ENCODE results near the gene LYPD3. TPM values are rescaled to one million over a fixed set of nuclear protein-coding genes. Genes with fewer than 3 reads are reported as not detected.

LYPD3 gene
- total RNA-seq, 1 donor from 2014 or later = 0.56 TPM

- Mint-ChIP-seq H3K36me3 (ENCODE audit: unreplicated experiment) (peaks cover 3% of the 10 kb centered on the region), H3K9me3 (ENCODE audit: unreplicated experiment) (peaks cover 2% of the 10 kb centered on the region), H3K27me3 (ENCODE audit: unreplicated experiment) (peaks cover 3% of the 10 kb centered on the region), H3K4me1 (ENCODE audit: low read depth, unreplicated experiment) (peaks cover 2% of the 10 kb centered on the region), H3K27ac (ENCODE audit: unreplicated experiment) (no peak overlapping the region), H3K4me3 (ENCODE audit: unreplicated experiment) (no peak overlapping the region)
- TF ChIP-seq CTCF (IDR thresholded peaks at IDR 0.05; ENCODE audit: partially characterized antibody, unreplicated experiment) = no peak
- DNase-seq = no peak
Measured at GRCh38 chr19:43433689-43434088, 31.7 kb downstream of the LYPD3 start.

GRCh38 chr19:43433358-43433673, 32.1 kb downstream of the LYPD3 start:
- TF ChIP-seq CTCF (IDR thresholded peaks at IDR 0.05; ENCODE audit: partially characterized antibody, unreplicated experiment) = no peak
- no peak for DNase-seq
- Mint-ChIP-seq H3K27me3 (ENCODE audit: unreplicated experiment) (peaks cover 3% of the 10 kb centered on the region), H3K36me3 (ENCODE audit: unreplicated experiment) (peaks cover 3% of the 10 kb centered on the region), H3K27ac (ENCODE audit: unreplicated experiment) (no peak overlapping the region), H3K9me3 (ENCODE audit: unreplicated experiment) (peaks cover 2% of the 10 kb centered on the region), H3K4me3 (ENCODE audit: unreplicated experiment) (no peak overlapping the region), H3K4me1 (ENCODE audit: low read depth, unreplicated experiment) (peaks cover 2% of the 10 kb centered on the region)

GRCh38 chr19:43430976-43431375, 34.4 kb downstream of the LYPD3 start:
- Mint-ChIP-seq H3K4me3 (ENCODE audit: unreplicated experiment) (no peak overlapping the region), H3K36me3 (ENCODE audit: unreplicated experiment) (peaks cover 3% of the 10 kb centered on the region), H3K4me1 (ENCODE audit: low read depth, unreplicated experiment) (no peaks in the 10 kb centered on the region), H3K27me3 (ENCODE audit: unreplicated experiment) (no peaks in the 10 kb centered on the region), H3K9me3 (ENCODE audit: unreplicated experiment) (peaks cover 2% of the 10 kb centered on the region), H3K27ac (ENCODE audit: unreplicated experiment) (no peak overlapping the region)
- no peak for DNase-seq
- TF ChIP-seq CTCF (IDR thresholded peaks at IDR 0.05; ENCODE audit: partially characterized antibody, unreplicated experiment) = no peak

GRCh38 chr19:43430142-43430710, 35.2 kb downstream of the LYPD3 start:
- Mint-ChIP-seq H3K9me3 (ENCODE audit: unreplicated experiment) (no peaks in the 10 kb centered on the region), H3K27ac (ENCODE audit: unreplicated experiment) (no peak overlapping the region)
- DNase-seq = no peak

GRCh38 chr19:43429395-43429794, 36.0 kb downstream of the LYPD3 start:
- no peak for TF ChIP-seq CTCF (IDR thresholded peaks at IDR 0.05; ENCODE audit: partially characterized antibody, unreplicated experiment)
- Mint-ChIP-seq H3K4me3 (ENCODE audit: unreplicated experiment) (no peak overlapping the region), H3K27ac (ENCODE audit: unreplicated experiment) (no peak overlapping the region), H3K9me3 (ENCODE audit: unreplicated experiment) (no peaks in the 10 kb centered on the region), H3K4me1 (ENCODE audit: low read depth, unreplicated experiment) (no peaks in the 10 kb centered on the region), H3K36me3 (ENCODE audit: unreplicated experiment) (no peaks in the 10 kb centered on the region), H3K27me3 (ENCODE audit: unreplicated experiment) (peaks cover 2% of the 10 kb centered on the region)
- DNase-seq = no peak

More at GRCh38 chr19:43430142-43430710, 35.2 kb downstream of the LYPD3 start:
- TF ChIP-seq CTCF (IDR thresholded peaks at IDR 0.05; ENCODE audit: partially characterized antibody, unreplicated experiment) = peak; percentile 23
- H3K4me1 Mint-ChIP-seq (ENCODE audit: low read depth, unreplicated experiment) = no peaks in the 10 kb centered on the region
- H3K27me3 Mint-ChIP-seq (ENCODE audit: unreplicated experiment) = no peaks in the 10 kb centered on the region
- H3K4me3 Mint-ChIP-seq (ENCODE audit: unreplicated experiment) = no peak overlapping the region
- no peaks in the 10 kb centered on the region for H3K36me3 Mint-ChIP-seq (ENCODE audit: unreplicated experiment)

Measured in glutamatergic neuron (in vitro differentiated cells).